GM12878 (cell line): ENCODE data around the gene PARP15. TPM values are rescaled to one million over a fixed set of nuclear protein-coding genes. Genes with fewer than 3 reads are reported as not detected.

Experiments
- E2F4 ChIP-seq: IDR thresholded peaks from 2 replicates; pipeline ENCODE4 v1.6.1; 2012; ENCODE audit warnings: low read depth, low read length, improper control_type of control experiment
- EGR1 ChIP-seq, 2 experiments: IDR thresholded peaks; 1 replicate in 1 of 2; 2 replicates in 1 of 2; pipeline ENCODE4 v1.6.1; 2011 to 2012; ENCODE audit warnings: low read depth in 2 of 2, low read length in 2 of 2, borderline replicate concordance in 1 of 2, mild to moderate bottlenecking in 1 of 2, moderate library complexity in 1 of 2
- HDAC2 ChIP-seq: fragments of 200-600 bp; sonication (generic); IDR thresholded peaks from 2 replicates; pipeline ENCODE4 v1.6.1; 2017
- IKZF1 ChIP-seq: fragments of 450-650 bp; conservative IDR thresholded peaks from 2 replicates; pipeline ENCODE4 v1.6.1; 2017; ENCODE audit warnings: antibody characterized with exemption, mild to moderate bottlenecking
- IRF4 ChIP-seq: IDR thresholded peaks from 2 replicates; pipeline ENCODE4 v1.6.1; 2011; ENCODE audit warnings: low read depth, low read length
- KLF5 ChIP-seq: fragments of 450-650 bp; IDR thresholded peaks from 2 replicates; pipeline ENCODE4 v1.6.1; 2014; ENCODE audit warnings: mild to moderate bottlenecking; ENCODE audit not compliant: partially characterized antibody
- LARP7 ChIP-seq: fragments of 450-650 bp; IDR thresholded peaks from 2 replicates; pipeline ENCODE4 v1.6.1; 2017; ENCODE audit warnings: mild to moderate bottlenecking
- NBN ChIP-seq: fragments of 450-650 bp; IDR thresholded peaks from 2 replicates; pipeline ENCODE4 v1.6.1; 2016
- PAX5 ChIP-seq: IDR thresholded peaks from 2 replicates; pipeline ENCODE4 v1.6.1; 2011; ENCODE audit warnings: low read depth, low read length, borderline replicate concordance
- POLR2AphosphoS5 ChIP-seq: IDR thresholded peaks from 2 replicates; pipeline ENCODE4 v1.6.1; 2011; ENCODE audit warnings: mild to moderate bottlenecking, low read length, inconsistent platforms
- RFX5 ChIP-seq: IDR thresholded peaks from 2 replicates; pipeline ENCODE4 v1.6.1; 2011; ENCODE audit warnings: low read depth, low read length, improper control_type of control experiment
- RUNX3 ChIP-seq: IDR thresholded peaks from 2 replicates; pipeline ENCODE4 v1.6.1; 2012; ENCODE audit warnings: low read length, inconsistent platforms
- SIX5 ChIP-seq: IDR thresholded peaks from 2 replicates; pipeline ENCODE4 v1.6.1; 2011; ENCODE audit warnings: mild to moderate bottlenecking, low read depth, low read length, moderate library complexity; ENCODE audit not compliant: severe bottlenecking
- SPI1 ChIP-seq: IDR thresholded peaks from 2 replicates; pipeline ENCODE4 v1.6.1; 2011; ENCODE audit warnings: low read depth, mild to moderate bottlenecking, low read length, moderate library complexity, borderline replicate concordance; ENCODE audit not compliant: insufficient read depth
- TCF3 ChIP-seq: IDR thresholded peaks from 2 replicates; pipeline ENCODE4 v1.6.1; 2012; ENCODE audit warnings: low read depth, mild to moderate bottlenecking, low read length, borderline replicate concordance; ENCODE audit not compliant: insufficient read depth
- ZBTB4 ChIP-seq: fragments of 450-650 bp; formaldehyde crosslinking; IDR thresholded peaks from 2 replicates; pipeline ENCODE4 v1.4.0; 2022; ENCODE audit warnings: mild to moderate bottlenecking, moderate library complexity
- ZBTB40 ChIP-seq: fragments of 450-650 bp; IDR thresholded peaks from 2 replicates; pipeline ENCODE4 v1.6.1; 2016; ENCODE audit warnings: mild to moderate bottlenecking, moderate library complexity, borderline replicate concordance
- ZNF24 ChIP-seq: fragments of 450-650 bp; IDR thresholded peaks from 2 replicates; pipeline ENCODE4 v1.6.1; 2017; ENCODE audit warnings: antibody characterized with exemption, mild to moderate bottlenecking
- ZNF592 ChIP-seq: fragments of 450-650 bp; IDR thresholded peaks from 2 replicates; pipeline ENCODE4 v1.6.1; 2017; ENCODE audit warnings: mild to moderate bottlenecking, moderate library complexity
- polyA plus RNA-seq, 11 experiments: library from polyadenylated mRNA; depleted of rRNA in 4 of 11; unstranded in 6 of 11; stranded (reverse) in 5 of 11; fragments of >200 nt; fragmentation: Nextera tagmentation in 4 of 11; fragmentation: Illumina TruSeq in 1 of 11; extraction: Ambion mirVana in 4 of 11; extraction: Trizol in 1 of 11; gene quantifications; 1 replicate in 1 of 11; 2 replicates in 10 of 11; pipeline versions ENCODE4 v1.2.1 to v1.2.3, GENCODE V29; 2011 to 2016; ENCODE audit warnings: inconsistent platforms in 2 of 11, missing spikeins in 2 of 11, low read depth in 1 of 11
- total RNA-seq, 4 experiments: library from RNA; depleted of rRNA in 3 of 4; stranded (reverse); fragments of >200 nt in 3 of 4; fragmentation: Illumina TruSeq in 1 of 4; extraction: Trizol in 1 of 4; gene quantifications; 2 replicates each; pipeline versions ENCODE4 v1.2.1 to v1.2.3, GENCODE V29; 2013 to 2021

Gene PARP15
- total and polyA plus RNA-seq, 10 of the 15 experiments (the other 5 are each of a cell fraction or from before 2014, with no cell fraction given), result 9.0 to 234 (median 36.3) TPM

GRCh38 chr3:122560680-122561079, 16.8 kb upstream of the PARP15 start (continued):
- TF ChIP-seq EGR1 (IDR thresholded peaks at IDR 0.05; ENCODE audit: borderline replicate concordance in 1 of 2, low read depth in 2 of 2, low read length in 2 of 2), result no peak
- no peak for TF ChIP-seq PAX5
- TF ChIP-seq RUNX3, result no peak
- 0 out of 2 replicates have a peak, but pooled peaks have one; percentile 13 for TF ChIP-seq ZNF592
- TF ChIP-seq IRF4, result 0 out of 2 replicates have a peak, but pooled peaks have one; percentile 42
- peak; percentile 47; the same call in 1 of the 2 replicates for TF ChIP-seq IKZF1
- no peak for TF ChIP-seq KLF5
- no peak for TF ChIP-seq TCF3
- TF ChIP-seq SIX5, result no peak
- TF ChIP-seq LARP7, result no peak
- peak; percentile 40; the same call in 1 of the 2 replicates for TF ChIP-seq NBN
- no peak for TF ChIP-seq POLR2AphosphoS5
- no peak for TF ChIP-seq ZNF24
- no peak for TF ChIP-seq ZBTB40
- TF ChIP-seq HDAC2, result no peak
- TF ChIP-seq E2F4, result no peak
- TF ChIP-seq ZBTB4 (CRISPR knock-in tag), result no peak
- TF ChIP-seq RFX5, result no peak
- no peak for TF ChIP-seq SPI1
